ENCODE results near the gene AARS1. TPM values are rescaled to one million over a fixed set of nuclear protein-coding genes. Genes with fewer than 3 reads are reported as not detected.

Gene AARS1
- total RNA-seq, 2 donors from 2014 or later: 49.3 to 72.8 TPM

DNA sequence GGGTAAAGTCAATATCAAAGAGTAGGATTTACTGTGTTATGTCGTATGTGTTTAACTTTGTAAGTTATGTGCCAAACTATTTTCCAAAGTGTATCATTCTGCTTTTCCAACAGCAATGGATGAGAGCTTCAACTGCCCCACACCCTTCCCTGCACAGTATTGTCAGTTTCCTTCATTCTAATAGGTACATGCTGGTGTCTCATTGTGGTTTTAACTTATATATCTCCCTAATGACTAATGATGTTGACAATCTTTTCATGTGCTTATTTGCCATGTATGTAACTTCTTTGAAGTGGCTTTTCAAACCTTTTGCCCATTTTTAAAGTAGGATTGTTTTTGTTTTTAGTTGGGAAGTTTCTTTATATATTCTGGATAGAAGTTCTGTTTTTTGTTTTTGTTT, 13.4 kb upstream of the AARS1 start:
- no peak overlapping the region for H3K4me3 ChIP-seq
- no peak overlapping the region for H3K27ac ChIP-seq
- DNase-seq: no peak
- no peak for ATAC-seq
- H3K4me1 ChIP-seq: peaks cover 22% of the 10 kb centered on the region
- no peaks in the 10 kb centered on the region for H3K9me3 ChIP-seq
- TF ChIP-seq POLR2A (IDR thresholded peaks at IDR 0.05): no peak
- TF ChIP-seq, protein P1, sequence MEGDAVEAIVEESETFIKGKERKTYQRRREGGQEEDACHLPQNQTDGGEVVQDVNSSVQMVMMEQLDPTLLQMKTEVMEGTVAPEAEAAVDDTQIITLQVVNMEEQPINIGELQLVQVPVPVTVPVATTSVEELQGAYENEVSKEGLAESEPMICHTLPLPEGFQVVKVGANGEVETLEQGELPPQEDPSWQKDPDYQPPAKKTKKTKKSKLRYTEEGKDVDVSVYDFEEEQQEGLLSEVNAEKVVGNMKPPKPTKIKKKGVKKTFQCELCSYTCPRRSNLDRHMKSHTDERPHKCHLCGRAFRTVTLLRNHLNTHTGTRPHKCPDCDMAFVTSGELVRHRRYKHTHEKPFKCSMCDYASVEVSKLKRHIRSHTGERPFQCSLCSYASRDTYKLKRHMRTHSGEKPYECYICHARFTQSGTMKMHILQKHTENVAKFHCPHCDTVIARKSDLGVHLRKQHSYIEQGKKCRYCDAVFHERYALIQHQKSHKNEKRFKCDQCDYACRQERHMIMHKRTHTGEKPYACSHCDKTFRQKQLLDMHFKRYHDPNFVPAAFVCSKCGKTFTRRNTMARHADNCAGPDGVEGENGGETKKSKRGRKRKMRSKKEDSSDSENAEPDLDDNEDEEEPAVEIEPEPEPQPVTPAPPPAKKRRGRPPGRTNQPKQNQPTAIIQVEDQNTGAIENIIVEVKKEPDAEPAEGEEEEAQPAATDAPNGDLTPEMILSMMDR (IDR thresholded peaks at IDR 0.05): no peak
- intact Hi-C loops (cut with DNase I): no loop called here
- 35 to 39% methylated on average over 1 of the region's 1 CpG for WGBS, 2 donors
- H3K27me3 ChIP-seq: no peaks in the 10 kb centered on the region
- H3K36me3 ChIP-seq (replicated peaks in 1 of 2; ENCODE audit: insufficient read depth in 1 of 2, low read depth in 2 of 2): no peaks in the 10 kb centered on the region

DNA sequence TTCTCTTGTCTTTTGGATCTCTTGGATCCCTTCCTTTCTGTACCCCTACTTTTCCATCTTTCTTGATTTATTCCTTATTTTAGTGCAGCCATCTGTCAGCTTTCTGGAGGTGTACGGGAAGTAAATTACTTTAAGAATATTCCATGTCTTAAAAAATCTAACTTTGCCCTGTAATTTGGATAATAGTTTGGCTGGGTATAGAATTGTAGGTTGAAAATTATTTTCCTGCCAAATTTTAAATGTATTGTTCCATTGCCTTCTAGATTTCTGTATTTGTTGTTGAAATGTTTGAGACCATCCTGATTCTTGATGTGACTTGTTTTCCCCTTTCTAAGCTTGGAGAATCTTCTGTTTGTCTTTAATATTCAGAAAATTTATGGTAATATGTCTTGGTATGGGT, 11.8 kb upstream of the AARS1 start:
- WGBS, 2 donors: 91 to 96% methylated on average over 1 of the region's 1 CpG
- Histone ChIP-seq H3K4me1 (peaks cover 22% of the 10 kb centered on the region), H3K27me3 (no peaks in the 10 kb centered on the region), H3K4me3 (no peak overlapping the region), H3K9me3 (no peaks in the 10 kb centered on the region), H3K36me3 (replicated peaks in 1 of 2; ENCODE audit: insufficient read depth in 1 of 2, low read depth in 2 of 2) (no peaks in the 10 kb centered on the region), H3K27ac (no peak overlapping the region)
- ATAC-seq (no peak), DNase-seq (no peak)
- intact Hi-C loops (cut with DNase I): no loop called here
- TF ChIP-seq POLR2A (IDR thresholded peaks at IDR 0.05): no peak
- TF ChIP-seq, protein P1 (IDR thresholded peaks at IDR 0.05): no peak

DNA sequence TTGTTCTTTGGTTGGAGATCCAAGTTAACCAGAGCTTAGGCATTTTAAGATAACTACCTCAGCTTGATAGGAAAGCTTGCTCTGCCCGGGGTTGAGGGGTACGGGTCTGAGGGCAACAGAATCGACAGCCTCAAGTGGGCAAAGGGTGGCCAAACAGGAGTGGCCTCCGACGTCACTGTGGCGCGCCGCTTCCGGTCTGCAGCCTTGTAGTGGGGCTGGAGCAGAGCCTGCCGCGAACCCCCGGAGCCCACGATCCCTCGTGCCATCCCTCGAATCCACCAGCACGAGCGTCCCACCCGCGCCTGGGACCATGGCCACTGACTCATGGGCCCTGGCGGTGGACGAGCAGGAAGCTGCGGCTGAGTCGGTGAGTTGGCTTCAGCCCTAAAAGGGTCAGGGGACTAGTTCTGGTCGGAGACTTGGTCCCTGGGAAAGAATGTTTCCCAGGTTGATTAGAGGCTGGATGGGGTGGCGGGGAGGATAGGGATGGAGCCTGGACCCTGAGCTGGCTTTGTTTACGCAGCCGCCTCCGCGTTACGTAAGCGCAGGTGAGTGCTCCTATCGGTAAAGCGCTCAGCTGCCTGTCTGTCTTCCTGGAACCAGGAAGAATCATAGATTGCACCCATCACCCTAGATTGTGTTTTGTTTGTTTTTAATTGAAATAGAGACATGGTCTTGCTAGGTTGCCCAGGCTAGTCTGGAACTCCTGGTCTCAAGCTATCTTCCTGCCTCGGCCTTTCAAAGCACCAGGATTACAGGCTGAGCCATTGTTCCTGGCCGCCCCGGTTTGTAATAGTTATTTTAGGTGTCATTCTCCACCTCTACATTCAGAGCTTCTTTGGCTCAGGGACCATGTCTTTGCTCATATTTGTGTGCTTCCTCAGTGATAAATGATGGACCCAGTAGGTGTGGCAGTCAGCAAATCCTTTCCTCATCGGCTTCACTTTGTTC, 10.0 kb upstream of the AARS1 start, which contains the start of gene DDX19B:
Gene DDX19B (plus strand): TSS at position 199 of the 951 bp plus-strand sequence. CDS start 112 bp downstream, at position 311.
- Histone ChIP-seq H3K36me3 (replicated peaks in 1 of 2; ENCODE audit: insufficient read depth in 1 of 2, low read depth in 2 of 2) (no peaks in the 10 kb centered on the region), H3K27ac (peak within 1 kb of the TSS; percentile 86 to 99 (median 94)), H3K4me3 (peak within 1 kb of the TSS; percentile 71 to 78), H3K9me3 (no peaks in the 10 kb centered on the region), H3K4me1 (peaks cover 22% of the 10 kb centered on the region), H3K27me3 (no peaks in the 10 kb centered on the region)
- 0 to 2% methylated on average over 16 to 37 of the region's 37 CpGs for WGBS, 2 donors
- peak; percentile 62 to 86 (median 85) for TF ChIP-seq POLR2A (IDR thresholded peaks at IDR 0.05)
- TF ChIP-seq, protein P1 (IDR thresholded peaks at IDR 0.05): peak in 3 of 7 experiments; percentile 8 to 31 (median 24)
- ATAC-seq (peak; percentile 91), DNase-seq (peak; percentile 79 to 84 (median 83))
- intact Hi-C loops (cut with DNase I): loop anchor here (10.0 kb wide), 1 partner anchor 46 kb away; the partner anchor contains the start of gene DDX19A

DNA sequence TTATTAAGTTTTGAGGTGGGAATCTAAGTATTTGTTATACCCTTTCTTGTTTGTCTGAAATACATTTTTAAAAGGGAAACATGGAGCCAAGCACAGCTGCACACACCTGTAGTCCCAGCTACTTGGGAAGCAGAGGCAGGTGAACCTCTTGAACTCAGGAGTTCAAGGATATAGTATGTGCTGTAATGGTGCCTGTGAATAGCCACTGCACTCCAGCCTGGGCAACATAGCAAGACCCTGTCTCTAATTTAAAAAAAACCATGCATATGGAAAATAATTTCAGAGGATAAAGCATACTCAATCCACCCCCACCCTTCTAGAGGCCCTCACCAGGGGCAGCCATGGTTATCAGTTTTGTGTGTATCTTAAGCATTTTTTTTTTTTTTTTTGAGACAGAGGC, 6.3 kb upstream of the AARS1 start:
- intact Hi-C loops (cut with DNase I): loop anchor here (10.0 kb wide), 1 partner anchor 49 kb away; the partner anchor contains the start of gene DDX19A
- peaks cover 12% of the 10 kb centered on the region for H3K4me1 ChIP-seq
- no peak for DNase-seq

More for the DNA sequence above, 6.3 kb upstream of the AARS1 start:
- TF ChIP-seq, protein P1 (IDR thresholded peaks at IDR 0.05): no peak
- no peak for TF ChIP-seq POLR2A (IDR thresholded peaks at IDR 0.05)
- Histone ChIP-seq H3K36me3 (replicated peaks in 1 of 2; ENCODE audit: insufficient read depth in 1 of 2, low read depth in 2 of 2) (no peaks in the 10 kb centered on the region), H3K27me3 (no peaks in the 10 kb centered on the region), H3K9me3 (no peaks in the 10 kb centered on the region), H3K27ac (no peak overlapping the region), H3K4me3 (no peak overlapping the region)
- ATAC-seq: no peak

All from body of pancreas (tissue), 4 donors.